ENCODE data around the gene ZNF57. TPM values are rescaled to one million over a fixed set of nuclear protein-coding genes. Genes with fewer than 3 reads are reported as not detected.

Gene ZNF57
- total RNA-seq, 1 experiment from 2014 or later = 3.3 TPM

DNA sequence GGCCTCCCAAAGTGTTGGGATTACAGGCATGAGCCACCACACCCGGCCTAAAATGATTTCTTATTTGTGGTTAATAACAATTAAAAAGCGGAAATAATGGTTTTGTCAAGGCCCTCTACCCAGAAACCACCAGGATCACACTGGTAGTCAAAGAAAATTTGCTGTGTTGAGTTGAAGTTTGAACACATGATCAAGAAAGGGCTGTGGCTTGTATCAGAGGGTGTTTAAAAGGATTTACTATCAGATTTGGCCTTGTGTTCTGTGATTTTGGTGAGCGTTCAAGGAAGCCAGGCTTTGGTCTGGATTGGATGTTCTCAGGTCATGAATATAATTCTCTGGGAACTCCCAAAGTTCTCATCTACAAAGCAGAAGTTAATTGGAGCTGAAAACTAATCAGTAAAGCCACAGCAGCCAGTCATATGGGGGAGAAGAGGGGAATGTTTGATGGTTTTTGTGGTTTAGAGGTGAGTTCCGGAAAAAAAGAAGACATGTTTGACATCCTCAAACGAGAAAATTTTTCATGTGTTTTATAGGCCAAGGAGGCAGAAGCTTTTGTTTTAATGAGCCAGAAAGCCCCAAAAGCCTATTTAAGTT, 44.2 kb upstream of the ZNF57 start:
- ChIA-PET CTCF (no interaction called here), POLR2A (ENCODE audit: unreplicated experiment) (no interaction called here)
- BruUV-seq (replicated peaks) = no TSS peak
- H4K20me1 ChIP-seq (ENCODE audit: low read length) = no peaks in the 10 kb centered on the region
- H3K9me3 ChIP-seq (ENCODE audit: low read length) = peaks cover 33% of the 10 kb centered on the region
- no peak for TF ChIP-seq EZH2phosphoT487 (IDR thresholded peaks at IDR 0.05; ENCODE audit: borderline replicate concordance, low read length)
- TF ChIP-seq, protein P1, sequence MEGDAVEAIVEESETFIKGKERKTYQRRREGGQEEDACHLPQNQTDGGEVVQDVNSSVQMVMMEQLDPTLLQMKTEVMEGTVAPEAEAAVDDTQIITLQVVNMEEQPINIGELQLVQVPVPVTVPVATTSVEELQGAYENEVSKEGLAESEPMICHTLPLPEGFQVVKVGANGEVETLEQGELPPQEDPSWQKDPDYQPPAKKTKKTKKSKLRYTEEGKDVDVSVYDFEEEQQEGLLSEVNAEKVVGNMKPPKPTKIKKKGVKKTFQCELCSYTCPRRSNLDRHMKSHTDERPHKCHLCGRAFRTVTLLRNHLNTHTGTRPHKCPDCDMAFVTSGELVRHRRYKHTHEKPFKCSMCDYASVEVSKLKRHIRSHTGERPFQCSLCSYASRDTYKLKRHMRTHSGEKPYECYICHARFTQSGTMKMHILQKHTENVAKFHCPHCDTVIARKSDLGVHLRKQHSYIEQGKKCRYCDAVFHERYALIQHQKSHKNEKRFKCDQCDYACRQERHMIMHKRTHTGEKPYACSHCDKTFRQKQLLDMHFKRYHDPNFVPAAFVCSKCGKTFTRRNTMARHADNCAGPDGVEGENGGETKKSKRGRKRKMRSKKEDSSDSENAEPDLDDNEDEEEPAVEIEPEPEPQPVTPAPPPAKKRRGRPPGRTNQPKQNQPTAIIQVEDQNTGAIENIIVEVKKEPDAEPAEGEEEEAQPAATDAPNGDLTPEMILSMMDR (conservative IDR thresholded peaks at IDR 0.05; ENCODE audit: low read depth, low read length) = no peak
- no peak for TF ChIP-seq EZH2 (IDR thresholded peaks at IDR 0.05; ENCODE audit: low read length, unreplicated experiment)
- no peaks in the 10 kb centered on the region for H3K27me3 ChIP-seq (ENCODE audit: low read length)
- no peak overlapping the region for H2AFZ ChIP-seq (ENCODE audit: low read length)
- H3F3A ChIP-seq (ENCODE audit: low read length, unreplicated experiment) = no peaks in the 10 kb centered on the region
- ATAC-seq (no peak), DNase-seq (no peak)
- no peak overlapping the region for H3K27ac ChIP-seq (ENCODE audit: low read length)
- intact Hi-C loops (cut with micrococcal nuclease) = no loop called here
- H3K4me1 ChIP-seq (ENCODE audit: insufficient read depth, low read length) = no peaks in the 10 kb centered on the region
- no peaks in the 10 kb centered on the region for H3K79me2 ChIP-seq (ENCODE audit: low read length)
- no peak overlapping the region for H3K4me3 ChIP-seq (ENCODE audit: low read length)
- H3K9ac ChIP-seq (ENCODE audit: low read length) = no peak overlapping the region
- no peaks in the 10 kb centered on the region for H3K9me2 ChIP-seq (replicated peaks; ENCODE audit: low read length)
- peaks cover 37% of the 10 kb centered on the region for H3K36me3 ChIP-seq (ENCODE audit: low read depth, low read length)
- no peak overlapping the region for H3K4me2 ChIP-seq (ENCODE audit: low read length)

DNA sequence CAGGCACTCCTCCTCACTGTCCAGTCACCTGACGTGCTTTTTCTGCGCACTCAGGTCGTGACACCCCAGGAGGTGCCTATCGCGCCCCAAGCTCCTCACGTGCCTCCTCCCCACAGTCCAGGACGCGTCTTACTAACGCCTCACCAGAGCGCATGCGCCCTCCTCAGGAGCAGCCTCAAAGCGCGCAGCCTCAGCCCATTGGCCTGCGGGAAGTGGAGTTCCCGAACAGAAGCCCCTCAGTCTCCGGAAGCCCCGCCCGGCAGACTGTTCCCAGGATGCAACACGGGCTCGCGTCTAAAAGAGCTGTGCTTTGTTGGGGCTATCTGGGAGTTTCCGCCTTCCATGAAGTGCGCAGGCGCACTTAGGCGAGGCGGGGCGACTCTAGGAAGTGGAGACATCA, 41.9 kb upstream of the ZNF57 start:
- Histone ChIP-seq H4K20me1 (ENCODE audit: low read length) (no peaks in the 10 kb centered on the region), H3K4me2 (ENCODE audit: low read length) (no peak overlapping the region), H3K9me3 (ENCODE audit: low read length) (peaks cover 14% of the 10 kb centered on the region), H2AFZ (ENCODE audit: low read length) (no peak overlapping the region), H3K4me3 (ENCODE audit: low read length) (no peak overlapping the region), H3K79me2 (ENCODE audit: low read length) (no peaks in the 10 kb centered on the region), H3K9me2 (replicated peaks; ENCODE audit: low read length) (no peaks in the 10 kb centered on the region), H3K4me1 (ENCODE audit: insufficient read depth, low read length) (no peaks in the 10 kb centered on the region), H3K9ac (ENCODE audit: low read length) (no peak overlapping the region), H3K27me3 (ENCODE audit: low read length) (no peaks in the 10 kb centered on the region), H3K36me3 (ENCODE audit: low read depth, low read length) (peaks cover 14% of the 10 kb centered on the region), H3F3A (ENCODE audit: low read length, unreplicated experiment) (no peaks in the 10 kb centered on the region), H3K27ac (ENCODE audit: low read length) (no peak overlapping the region)
- ChIA-PET POLR2A (ENCODE audit: unreplicated experiment) (no interaction called here), CTCF (no interaction called here)
- no peak for DNase-seq
- ATAC-seq = no peak
- no peak for TF ChIP-seq EZH2phosphoT487 (IDR thresholded peaks at IDR 0.05; ENCODE audit: borderline replicate concordance, low read length)
- TF ChIP-seq, protein P1 (conservative IDR thresholded peaks at IDR 0.05; ENCODE audit: low read depth, low read length) = no peak
- no peak for TF ChIP-seq EZH2 (IDR thresholded peaks at IDR 0.05; ENCODE audit: low read length, unreplicated experiment)
- no TSS peak for BruUV-seq (replicated peaks)
- intact Hi-C loops (cut with micrococcal nuclease) = no loop called here

DNA sequence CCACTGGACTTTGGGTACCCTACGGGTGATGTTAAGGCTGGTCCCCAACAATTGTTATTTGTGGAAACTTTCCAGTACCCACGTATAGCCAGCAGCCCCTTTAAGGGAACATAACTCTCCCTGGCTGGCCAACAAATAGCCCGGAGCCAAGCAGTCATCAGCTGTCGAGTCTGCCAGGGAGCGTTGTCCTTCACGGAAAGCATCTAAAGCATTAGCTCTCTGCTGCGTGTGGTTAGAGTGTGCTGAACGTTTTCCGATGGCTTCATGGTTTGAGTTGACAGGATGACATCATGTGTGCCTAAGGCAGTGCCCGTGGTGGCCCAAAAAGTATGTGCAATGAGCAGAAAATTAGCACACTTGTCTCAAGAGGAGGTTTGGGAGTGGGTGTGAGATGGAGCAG, 36.9 kb upstream of the ZNF57 start:
- Histone ChIP-seq H3K4me2 (ENCODE audit: low read length) (no peak overlapping the region), H3K36me3 (ENCODE audit: low read depth, low read length) (no peaks in the 10 kb centered on the region), H3K27me3 (ENCODE audit: low read length) (no peaks in the 10 kb centered on the region), H3F3A (ENCODE audit: low read length, unreplicated experiment) (no peaks in the 10 kb centered on the region), H4K20me1 (ENCODE audit: low read length) (no peaks in the 10 kb centered on the region), H3K4me1 (ENCODE audit: insufficient read depth, low read length) (no peaks in the 10 kb centered on the region), H3K4me3 (ENCODE audit: low read length) (no peak overlapping the region), H3K9ac (ENCODE audit: low read length) (no peak overlapping the region), H2AFZ (ENCODE audit: low read length) (no peak overlapping the region), H3K9me2 (replicated peaks; ENCODE audit: low read length) (no peaks in the 10 kb centered on the region), H3K27ac (ENCODE audit: low read length) (no peak overlapping the region), H3K9me3 (ENCODE audit: low read length) (no peaks in the 10 kb centered on the region), H3K79me2 (ENCODE audit: low read length) (no peaks in the 10 kb centered on the region)
- no peak for TF ChIP-seq EZH2 (IDR thresholded peaks at IDR 0.05; ENCODE audit: low read length, unreplicated experiment)
- TF ChIP-seq, protein P1 (conservative IDR thresholded peaks at IDR 0.05; ENCODE audit: low read depth, low read length) = no peak
- TF ChIP-seq EZH2phosphoT487 (IDR thresholded peaks at IDR 0.05; ENCODE audit: borderline replicate concordance, low read length) = no peak
- intact Hi-C loops (cut with micrococcal nuclease) = no loop called here
- BruUV-seq (replicated peaks) = no TSS peak
- CTCF ChIA-PET = no interaction called here
- no peak for DNase-seq
- ATAC-seq = no peak
- POLR2A ChIA-PET (ENCODE audit: unreplicated experiment) = no interaction called here
